CD8-positive, alpha-beta memory T cell (primary cell): ENCODE results near the gene SMARCC2. TPM values are rescaled to one million over a fixed set of nuclear protein-coding genes. Genes with fewer than 3 reads are reported as not detected.

Source experiments
- CTCF ChIA-PET: fragments of 350-600 bp; sonication (Branson Sonifier 250); formaldehyde crosslinking; loops from one replicate; lab custom pipeline; 2021; ENCODE audit warnings: antibody characterized with exemption; lab: Charles Lee
- POLR2A ChIA-PET: fragments of 350-600 bp; sonication (Branson Sonifier 250); formaldehyde crosslinking; loops from one replicate; lab custom pipeline; 2021; ENCODE audit warnings: antibody characterized with exemption; lab: Charles Lee
- DNase-seq, 5 donors: peaks; one replicate each; pipeline versions ENCODE4 v3.0.0 to v3.0.0-alpha.2; 2020 to 2022; ENCODE audit warnings: mixed read lengths in 1 of 5
- H3K27ac ChIP-seq: one replicate; pipeline ENCODE4 v1.7.0; 2013; ENCODE audit warnings: low read depth, mild to moderate bottlenecking, low read length, moderate library complexity
- H3K27me3 ChIP-seq: 2 replicates; pipeline ENCODE4 v1.7.0; 2013; ENCODE audit warnings: low read length, mild to moderate bottlenecking; ENCODE audit not compliant: insufficient read depth, poor library complexity, severe bottlenecking
- H3K36me3 ChIP-seq: 2 replicates; pipeline ENCODE4 v1.7.0; 2013; ENCODE audit warnings: mild to moderate bottlenecking, low read length, moderate library complexity; ENCODE audit not compliant: insufficient read depth
- H3K4me1 ChIP-seq: 2 replicates; pipeline ENCODE4 v1.7.0; 2013; ENCODE audit warnings: mild to moderate bottlenecking, low read length, moderate library complexity; ENCODE audit not compliant: insufficient read depth
- H3K4me3 ChIP-seq: 2 replicates; pipeline ENCODE4 v1.7.0; 2013; ENCODE audit warnings: mild to moderate bottlenecking, low read length
- H3K9me3 ChIP-seq: 2 replicates; pipeline ENCODE4 v1.7.0; 2013; ENCODE audit warnings: mild to moderate bottlenecking, low read length
- H3K27ac Mint-ChIP-seq, 8 donors: one replicate each; pipeline ENCODE4 v1.8.0; 2020 to 2021; ENCODE audit warnings: mixed read lengths in 8 of 8, mild to moderate bottlenecking in 6 of 8, inconsistent platforms in 3 of 8, moderate library complexity in 3 of 8
- H3K27me3 Mint-ChIP-seq, 2 donors: one replicate each; pipeline ENCODE4 v1.8.0; 2020 to 2021; ENCODE audit warnings: mixed read lengths in 2 of 2, mild to moderate bottlenecking in 1 of 2, moderate library complexity in 1 of 2
- H3K36me3 Mint-ChIP-seq, 3 donors: one replicate each; pipeline ENCODE4 v1.8.0; 2020 to 2021; ENCODE audit warnings: mixed read lengths in 3 of 3, inconsistent platforms in 1 of 3, mild to moderate bottlenecking in 1 of 3
- H3K4me1 Mint-ChIP-seq, 3 donors: one replicate each; pipeline ENCODE4 v1.8.0; 2020 to 2021; ENCODE audit warnings: mixed read lengths in 3 of 3, inconsistent platforms in 1 of 3, mild to moderate bottlenecking in 1 of 3
- H3K4me3 Mint-ChIP-seq, 7 donors: one replicate each; pipeline ENCODE4 v1.8.0; 2020 to 2021; ENCODE audit warnings: mixed read lengths in 7 of 7, mild to moderate bottlenecking in 6 of 7, moderate library complexity in 4 of 7, inconsistent platforms in 2 of 7
- H3K9me3 Mint-ChIP-seq, 5 donors: one replicate each; pipeline ENCODE4 v1.8.0; 2020 to 2022; ENCODE audit warnings: mixed read lengths in 5 of 5, mild to moderate bottlenecking in 3 of 5, moderate library complexity in 2 of 5, inconsistent platforms in 1 of 5
- polyA plus RNA-seq: library from polyadenylated mRNA; unstranded; fragments of 300-500 nt; fragmentation: Illumina TruSeq; gene quantifications from one replicate; pipeline ENCODE4 v1.2.3, GENCODE V29; 2021
- total RNA-seq, 2 experiments: library from RNA; stranded (reverse); gene quantifications; one replicate each; pipeline ENCODE4 v1.2.3, GENCODE V29; 2021

The SMARCC2 gene
- total and polyA plus RNA-seq, 3 experiments from 2014 or later: 92.4 to 118 (median 107) TPM

- ChIA-PET POLR2A (no interaction called here), CTCF (interaction anchor here (1.4 to 3.2 kb wide), 2 partner anchors 35 kb away, joined by 7 to 16 read pairs; partner anchors contain the start of genes SMARCC2 and ZC3H10)
- Mint-ChIP-seq H3K9me3 (no peaks in the 10 kb centered on the region), H3K27ac (peak overlapping the region in 1 of 8 donors; percentile 97), H3K27me3 (no peaks in the 10 kb centered on the region), H3K36me3 (peaks cover 0 to 19% (median 3%) of the 10 kb centered on the region in 3 donors), H3K4me3 (peak overlapping the region in 2 of 7 donors; percentile 26 to 63), H3K4me1 (peaks cover 43 to 47% (median 45%) of the 10 kb centered on the region in 3 donors)
- DNase-seq: no peak
- Histone ChIP-seq H3K4me3 (no peak overlapping the region), H3K27ac (no peak overlapping the region), H3K36me3 (peaks cover 2% of the 10 kb centered on the region), H3K4me1 (peaks cover 36% of the 10 kb centered on the region), H3K27me3 (no peaks in the 10 kb centered on the region), H3K9me3 (no peaks in the 10 kb centered on the region)
These were observed 35.0 kb downstream of the SMARCC2 start for GRCh38 chr12:56154246-56154771.

- Histone ChIP-seq H3K9me3 (no peaks in the 10 kb centered on the region), H3K27ac (peak overlapping the region; percentile 80), H3K27me3 (no peaks in the 10 kb centered on the region), H3K4me1 (peaks cover 30% of the 10 kb centered on the region), H3K4me3 (no peak overlapping the region), H3K36me3 (no peaks in the 10 kb centered on the region)
- Mint-ChIP-seq H3K27me3 (no peaks in the 10 kb centered on the region), H3K9me3 (no peaks in the 10 kb centered on the region), H3K36me3 (peaks cover 0 to 12% (median 3%) of the 10 kb centered on the region in 3 donors), H3K4me1 (peaks cover 38 to 41% (median 39%) of the 10 kb centered on the region in 3 donors), H3K27ac (peak overlapping the region in 1 of 8 donors; percentile 97), H3K4me3 (peak overlapping the region in 5 of 7 donors; percentile 23 to 91 (median 41))
- no peak for DNase-seq
- POLR2A ChIA-PET: no interaction called here
- CTCF ChIA-PET: no interaction called here
These were observed 35.6 kb downstream of the SMARCC2 start for GRCh38 chr12:56153678-56154065.

- ChIA-PET POLR2A (interaction anchor here (1.6 kb wide), 1 partner anchor 35 kb away, joined by 14 read pairs; the partner anchor contains the start of genes RPL41 and ZC3H10), CTCF (interaction anchor here (1.5 kb wide), 1 partner anchor 35 kb away, joined by 7 read pairs; the partner anchor contains the start of gene ZC3H10)
- Histone ChIP-seq H3K4me1 (peaks cover 30% of the 10 kb centered on the region), H3K27me3 (no peaks in the 10 kb centered on the region), H3K9me3 (no peaks in the 10 kb centered on the region), H3K27ac (peak overlapping the region; percentile 80), H3K36me3 (no peaks in the 10 kb centered on the region), H3K4me3 (peak overlapping the region; percentile 60)
- peaks cover 0 to 6% (median 2%) of the 10 kb centered on the region in 3 donors for H3K36me3 Mint-ChIP-seq
- no peak for DNase-seq
- peak overlapping the region; percentile 85 to 98 (median 96) for H3K27ac Mint-ChIP-seq
- H3K27me3 Mint-ChIP-seq: no peaks in the 10 kb centered on the region
- H3K4me3 Mint-ChIP-seq: peak overlapping the region; percentile 89 to 98 (median 91)
- H3K9me3 Mint-ChIP-seq: no peaks in the 10 kb centered on the region
- H3K4me1 Mint-ChIP-seq: peaks cover 36 to 41% (median 38%) of the 10 kb centered on the region in 3 donors
These were observed 36.3 kb downstream of the SMARCC2 start for GRCh38 chr12:56152756-56153677.

GRCh38 chr12:56152132-56152755, 37.0 kb downstream of the SMARCC2 start, which contains the start of gene MYL6B:
MYL6B (plus strand) TSS chr12:56152587; CDS start chr12:56153919, 1,332 bp downstream.
- H3K4me3 ChIP-seq: peak within 1 kb of the TSS; percentile 60
- peak; percentile 84 to 94 (median 87) for DNase-seq
- Mint-ChIP-seq H3K27me3 (no peaks in the 10 kb centered on the region), H3K9me3 (no peaks in the 10 kb centered on the region), H3K36me3 (peaks cover 0 to 6% (median 2%) of the 10 kb centered on the region in 3 donors), H3K4me3 (peak within 1 kb of the TSS; percentile 89 to 98 (median 91)), H3K4me1 (peaks cover 31 to 36% (median 33%) of the 10 kb centered on the region in 3 donors), H3K27ac (peak within 1 kb of the TSS; percentile 94 to 98 (median 97))
- no peaks in the 10 kb centered on the region for H3K36me3 ChIP-seq
- H3K27me3 ChIP-seq: no peaks in the 10 kb centered on the region
- H3K4me1 ChIP-seq: peaks cover 27% of the 10 kb centered on the region
- ChIA-PET POLR2A (interaction anchor here (0.6 to 1.7 kb wide), 11 partner anchors 10 to 222 kb away, joined by 3 to 19 read pairs (median 5); partner anchors contain the start of genes ESYT1, PA2G4, RPL41 and SMARCC2), CTCF (interaction anchor here (0.8 to 1.8 kb wide), 10 partner anchors 10 to 312 kb away, joined by 3 to 22 read pairs (median 4); partner anchors contain the start of genes ESYT1, SMARCC2 and ZC3H10)
- peak within 1 kb of the TSS; percentile 80 for H3K27ac ChIP-seq
- H3K9me3 ChIP-seq: no peaks in the 10 kb centered on the region

GRCh38 chr12:56151672-56152131, 37.6 kb downstream of the SMARCC2 start:
- no peaks in the 10 kb centered on the region for H3K9me3 ChIP-seq
- Mint-ChIP-seq H3K27ac (peak overlapping the region; percentile 94 to 98 (median 97)), H3K27me3 (no peaks in the 10 kb centered on the region), H3K36me3 (peaks cover 0 to 6% (median 2%) of the 10 kb centered on the region in 3 donors), H3K4me3 (peak overlapping the region; percentile 89 to 98 (median 91)), H3K9me3 (no peaks in the 10 kb centered on the region), H3K4me1 (peaks cover 31 to 36% (median 33%) of the 10 kb centered on the region in 3 donors)
- ChIA-PET CTCF (interaction anchor here (0.6 to 1.8 kb wide), 11 partner anchors 9 to 313 kb away, joined by 3 to 22 read pairs (median 3); partner anchors contain the start of genes ESYT1, SMARCC2 and ZC3H10), POLR2A (interaction anchor here (0.6 to 1.7 kb wide), 12 partner anchors 9 to 222 kb away, joined by 3 to 19 read pairs (median 4); partner anchors contain the start of genes ESYT1, PA2G4, RPL41 and SMARCC2)
- H3K4me3 ChIP-seq: peak overlapping the region; percentile 60
- DNase-seq: peak; percentile 52 to 81 (median 55)
- peaks cover 24% of the 10 kb centered on the region for H3K4me1 ChIP-seq
- H3K27ac ChIP-seq: peak overlapping the region; percentile 80
- H3K27me3 ChIP-seq: no peaks in the 10 kb centered on the region
- H3K36me3 ChIP-seq: no peaks in the 10 kb centered on the region

- Histone ChIP-seq H3K27ac (no peak overlapping the region), H3K4me3 (no peak overlapping the region)
- H3K27me3 Mint-ChIP-seq: no peaks in the 10 kb centered on the region
These were observed 38.7 kb downstream of the SMARCC2 start for GRCh38 chr12:56150563-56150962.

More at GRCh38 chr12:56150563-56150962, 38.7 kb downstream of the SMARCC2 start:
- Histone ChIP-seq H3K9me3 (no peaks in the 10 kb centered on the region), H3K4me1 (peaks cover 24% of the 10 kb centered on the region), H3K36me3 (no peaks in the 10 kb centered on the region), H3K27me3 (no peaks in the 10 kb centered on the region)
- ChIA-PET CTCF (interaction anchor here (0.6 to 1.8 kb wide), 2 partner anchors 12 to 39 kb away, joined by 3 to 10 read pairs; partner anchors contain the start of gene SMARCC2), POLR2A (interaction anchor here (0.6 to 1.7 kb wide), 6 partner anchors 9 to 55 kb away, joined by 3 to 19 read pairs (median 6); partner anchors contain the start of gene ESYT1)
- no peak for DNase-seq
- Mint-ChIP-seq H3K27ac (peak overlapping the region in 7 of 8 donors; percentile 69 to 98 (median 94)), H3K36me3 (peaks cover 0 to 6% (median 2%) of the 10 kb centered on the region in 3 donors), H3K4me1 (peaks cover 33 to 37% (median 36%) of the 10 kb centered on the region in 3 donors), H3K4me3 (peak overlapping the region; percentile 39 to 91 (median 67)), H3K9me3 (no peaks in the 10 kb centered on the region)
